ENCODE data around the gene DBT. TPM values are rescaled to one million over a fixed set of nuclear protein-coding genes. Genes with fewer than 3 reads are reported as not detected.
A peak's percentile ranks its signal among the peaks of the same experiment; 100 is the strongest.

The DBT gene
- total RNA-seq, 1 experiment from 2014 or later: 14.1 TPM

DNA sequence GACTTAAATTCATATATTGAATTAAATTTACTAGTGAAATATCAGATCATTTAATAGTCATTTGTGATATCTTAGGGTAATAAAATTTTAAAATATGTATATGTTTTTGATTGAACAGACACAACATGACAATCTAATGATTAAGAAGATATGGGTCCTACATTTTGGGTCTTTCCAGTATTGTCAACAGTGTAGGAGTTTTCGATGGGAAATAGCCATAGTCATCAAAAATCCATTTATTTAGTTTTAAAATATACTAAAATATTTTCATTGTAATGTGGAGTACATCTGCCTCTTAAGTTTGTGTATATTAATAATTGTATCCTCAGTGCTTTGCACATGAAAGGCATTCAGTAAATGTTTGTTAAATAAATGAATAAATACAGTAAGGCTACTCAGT is 102.7 kb downstream of the DBT start:
- POLR2A ChIA-PET: no interaction called here
- Mint-ChIP-seq H3K9me3 (ENCODE audit: unreplicated experiment) (no peaks in the 10 kb centered on the region), H3K4me1 (ENCODE audit: low read depth, unreplicated experiment) (peaks cover 13% of the 10 kb centered on the region)

DNA sequence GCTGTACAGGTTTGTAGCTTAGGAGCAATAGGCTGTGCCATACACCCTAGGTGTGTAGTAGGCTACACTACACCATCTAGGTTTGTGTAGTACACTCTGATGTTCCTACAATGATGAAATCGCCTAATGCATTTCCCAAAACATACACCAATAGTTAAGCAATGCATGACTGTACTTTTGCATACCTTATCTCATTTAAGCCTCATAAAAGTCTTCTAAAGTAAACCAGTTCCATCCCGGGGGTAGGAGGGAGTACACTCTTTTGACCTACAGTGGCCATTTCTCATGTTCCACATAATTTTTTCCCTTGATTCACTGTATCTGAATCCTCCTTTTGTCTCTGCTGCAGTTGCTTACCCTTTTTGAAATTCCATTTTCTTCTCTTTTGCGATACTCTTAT is 104.5 kb downstream of the DBT start:
- H3K9me3 ChIP-seq: no peaks in the 10 kb centered on the region
- no peaks in the 10 kb centered on the region for H3K27me3 ChIP-seq (replicated peaks; ENCODE audit: control insufficient read depth, insufficient read depth, low read length)
- Mint-ChIP-seq H3K4me3 (ENCODE audit: unreplicated experiment) (no peak overlapping the region), H3K27me3 (ENCODE audit: insufficient read depth, unreplicated experiment) (no peaks in the 10 kb centered on the region), H3K27ac (ENCODE audit: unreplicated experiment) (peak overlapping the region; percentile 33), H3K4me1 (ENCODE audit: low read depth, unreplicated experiment) (peaks cover 13% of the 10 kb centered on the region), H3K36me3 (ENCODE audit: insufficient read depth, unreplicated experiment) (peaks cover 33% of the 10 kb centered on the region), H3K9me3 (ENCODE audit: unreplicated experiment) (no peaks in the 10 kb centered on the region)
- H3K36me3 ChIP-seq (ENCODE audit: control insufficient read depth, insufficient read depth, low read length): no peaks in the 10 kb centered on the region
- no peaks in the 10 kb centered on the region for H3K4me1 ChIP-seq
- TF ChIP-seq, protein P1, sequence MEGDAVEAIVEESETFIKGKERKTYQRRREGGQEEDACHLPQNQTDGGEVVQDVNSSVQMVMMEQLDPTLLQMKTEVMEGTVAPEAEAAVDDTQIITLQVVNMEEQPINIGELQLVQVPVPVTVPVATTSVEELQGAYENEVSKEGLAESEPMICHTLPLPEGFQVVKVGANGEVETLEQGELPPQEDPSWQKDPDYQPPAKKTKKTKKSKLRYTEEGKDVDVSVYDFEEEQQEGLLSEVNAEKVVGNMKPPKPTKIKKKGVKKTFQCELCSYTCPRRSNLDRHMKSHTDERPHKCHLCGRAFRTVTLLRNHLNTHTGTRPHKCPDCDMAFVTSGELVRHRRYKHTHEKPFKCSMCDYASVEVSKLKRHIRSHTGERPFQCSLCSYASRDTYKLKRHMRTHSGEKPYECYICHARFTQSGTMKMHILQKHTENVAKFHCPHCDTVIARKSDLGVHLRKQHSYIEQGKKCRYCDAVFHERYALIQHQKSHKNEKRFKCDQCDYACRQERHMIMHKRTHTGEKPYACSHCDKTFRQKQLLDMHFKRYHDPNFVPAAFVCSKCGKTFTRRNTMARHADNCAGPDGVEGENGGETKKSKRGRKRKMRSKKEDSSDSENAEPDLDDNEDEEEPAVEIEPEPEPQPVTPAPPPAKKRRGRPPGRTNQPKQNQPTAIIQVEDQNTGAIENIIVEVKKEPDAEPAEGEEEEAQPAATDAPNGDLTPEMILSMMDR (IDR thresholded peaks at IDR 0.05; ENCODE audit: insufficient read depth in 1 of 2, low read depth in 1 of 2, low read length in 1 of 2, severe bottlenecking in 1 of 2, unreplicated experiment in 1 of 2): no peak
- CTCF ChIA-PET: no interaction called here
- no peak overlapping the region for H3K4me3 ChIP-seq (ENCODE audit: low read depth, low read length)
- intact Hi-C loops (cut with micrococcal nuclease; ENCODE audit: unreplicated experiment): no loop called here
- POLR2A ChIA-PET: no interaction called here
- DNase-seq: no peak
- BruUV-seq (replicated peaks): no TSS peak

More for the DNA sequence above, 102.7 kb downstream of the DBT start:
- H3K4me1 ChIP-seq: no peaks in the 10 kb centered on the region
- intact Hi-C loops (cut with micrococcal nuclease; ENCODE audit: unreplicated experiment): no loop called here
- DNase-seq: no peak
- Mint-ChIP-seq H3K27ac (ENCODE audit: unreplicated experiment) (no peak overlapping the region), H3K27me3 (ENCODE audit: insufficient read depth, unreplicated experiment) (no peaks in the 10 kb centered on the region), H3K36me3 (ENCODE audit: insufficient read depth, unreplicated experiment) (peaks cover 35% of the 10 kb centered on the region), H3K4me3 (ENCODE audit: unreplicated experiment) (no peak overlapping the region)
- CTCF ChIA-PET: no interaction called here
- H3K36me3 ChIP-seq (ENCODE audit: control insufficient read depth, insufficient read depth, low read length): no peaks in the 10 kb centered on the region
- no TSS peak for BruUV-seq (replicated peaks)
- no peaks in the 10 kb centered on the region for H3K9me3 ChIP-seq
- H3K4me3 ChIP-seq (ENCODE audit: low read depth, low read length): no peak overlapping the region
- no peaks in the 10 kb centered on the region for H3K27me3 ChIP-seq (replicated peaks; ENCODE audit: control insufficient read depth, insufficient read depth, low read length)
- TF ChIP-seq, protein P1 (IDR thresholded peaks at IDR 0.05; ENCODE audit: insufficient read depth in 1 of 2, low read depth in 1 of 2, low read length in 1 of 2, severe bottlenecking in 1 of 2, unreplicated experiment in 1 of 2): no peak

DNA sequence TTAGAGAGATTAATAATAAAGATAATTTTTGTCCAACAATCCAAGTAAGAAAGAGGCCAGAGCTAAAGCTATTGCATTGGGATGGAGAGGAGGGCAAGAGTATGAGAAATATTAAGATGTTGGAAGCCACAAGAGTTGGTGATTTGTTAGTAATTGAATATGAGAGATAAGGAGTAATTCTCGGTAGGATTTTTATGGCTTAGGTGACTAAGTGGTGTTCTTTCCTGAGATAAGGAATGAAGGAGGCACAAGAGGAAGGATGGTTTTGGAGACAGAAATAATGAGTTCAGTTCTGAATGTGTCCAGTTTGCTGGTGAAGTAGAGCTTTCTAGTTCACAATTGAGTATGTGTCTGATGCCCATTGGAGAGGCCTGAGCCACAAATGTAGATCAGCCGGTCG is 107.3 kb downstream of the DBT start:
- Mint-ChIP-seq H3K9me3 (ENCODE audit: unreplicated experiment) (no peaks in the 10 kb centered on the region), H3K27ac (ENCODE audit: unreplicated experiment) (no peak overlapping the region), H3K4me3 (ENCODE audit: unreplicated experiment) (no peak overlapping the region), H3K36me3 (ENCODE audit: insufficient read depth, unreplicated experiment) (peaks cover 46% of the 10 kb centered on the region), H3K27me3 (ENCODE audit: insufficient read depth, unreplicated experiment) (no peaks in the 10 kb centered on the region), H3K4me1 (ENCODE audit: low read depth, unreplicated experiment) (peaks cover 13% of the 10 kb centered on the region)
- no peaks in the 10 kb centered on the region for H3K4me1 ChIP-seq
- POLR2A ChIA-PET: no interaction called here
- H3K27me3 ChIP-seq (replicated peaks; ENCODE audit: control insufficient read depth, insufficient read depth, low read length): no peaks in the 10 kb centered on the region
- no peaks in the 10 kb centered on the region for H3K9me3 ChIP-seq
- intact Hi-C loops (cut with micrococcal nuclease; ENCODE audit: unreplicated experiment): no loop called here
- no peak overlapping the region for H3K4me3 ChIP-seq (ENCODE audit: low read depth, low read length)
- TF ChIP-seq, protein P1 (IDR thresholded peaks at IDR 0.05; ENCODE audit: insufficient read depth in 1 of 2, low read depth in 1 of 2, low read length in 1 of 2, severe bottlenecking in 1 of 2, unreplicated experiment in 1 of 2): no peak
- BruUV-seq (replicated peaks): no TSS peak
- no peak for DNase-seq
- CTCF ChIA-PET: no interaction called here
- no peaks in the 10 kb centered on the region for H3K36me3 ChIP-seq (ENCODE audit: control insufficient read depth, insufficient read depth, low read length)

Measured in Caco-2 (cell line).